ENCODE data around the gene RASA2. TPM values are rescaled to one million over a fixed set of nuclear protein-coding genes. Genes with fewer than 3 reads are reported as not detected.

The RASA2 gene
- polyA plus RNA-seq, 1 donor from 2014 or later = 37.5 TPM

- Histone ChIP-seq H3K4me2 (ENCODE audit: low read length) (peak overlapping the region; percentile 70), H3K9me2 (ENCODE audit: insufficient read depth, low read length) (no peaks in the 10 kb centered on the region), H4K20me1 (ENCODE audit: insufficient read depth) (no peaks in the 10 kb centered on the region), H3K9ac (ENCODE audit: low read length) (peak overlapping the region; percentile 46), H3F3A (ENCODE audit: insufficient read depth, low read length, poor library complexity, severe bottlenecking) (no peaks in the 10 kb centered on the region), H3K9me3 (ENCODE audit: low read length) (no peaks in the 10 kb centered on the region), H3K4me3 (ENCODE audit: low read length) (peak overlapping the region; percentile 72), H3K27ac (ENCODE audit: low read length) (no peak overlapping the region), H3K36me3 (ENCODE audit: insufficient read depth, low read length) (no peaks in the 10 kb centered on the region), H3K79me2 (replicated peaks; ENCODE audit: insufficient read depth, low read length) (no peaks in the 10 kb centered on the region), H2AFZ (ENCODE audit: low read depth, low read length) (peak overlapping the region; percentile 40), H3K27me3 (ENCODE audit: insufficient read depth, low read depth, low read length) (peaks cover 32% of the 10 kb centered on the region)
- TF ChIP-seq MXI1 (conservative IDR thresholded peaks at IDR 0.05; ENCODE audit: poor library complexity, severe bottlenecking) = peak; percentile 24
- TF ChIP-seq CTCF (IDR thresholded peaks at IDR 0.05; ENCODE audit: poor library complexity, severe bottlenecking) = no peak
- TF ChIP-seq EP300 (conservative IDR thresholded peaks at IDR 0.05; ENCODE audit: poor library complexity, severe bottlenecking) = no peak
- no peak for TF ChIP-seq EZH2 (IDR thresholded peaks at IDR 0.05; ENCODE audit: borderline replicate concordance, insufficient read depth, low read length, poor library complexity, severe bottlenecking)
- TF ChIP-seq TAF1 (IDR thresholded peaks at IDR 0.05; ENCODE audit: low read depth) = no peak
Observed at GRCh38 chr3:141659821-141660613, 173.2 kb downstream of the RASA2 start.

GRCh38 chr3:141660614-141660947 lies 173.8 kb downstream of the RASA2 start:
- Histone ChIP-seq H2AFZ (ENCODE audit: low read depth, low read length) (no peak overlapping the region), H3K27me3 (ENCODE audit: insufficient read depth, low read depth, low read length) (peaks cover 32% of the 10 kb centered on the region), H3F3A (ENCODE audit: insufficient read depth, low read length, poor library complexity, severe bottlenecking) (no peaks in the 10 kb centered on the region), H4K20me1 (ENCODE audit: insufficient read depth) (no peaks in the 10 kb centered on the region), H3K9me2 (ENCODE audit: insufficient read depth, low read length) (no peaks in the 10 kb centered on the region), H3K27ac (ENCODE audit: low read length) (no peak overlapping the region), H3K9me3 (ENCODE audit: low read length) (no peaks in the 10 kb centered on the region), H3K4me2 (ENCODE audit: low read length) (no peak overlapping the region), H3K79me2 (replicated peaks; ENCODE audit: insufficient read depth, low read length) (no peaks in the 10 kb centered on the region), H3K36me3 (ENCODE audit: insufficient read depth, low read length) (no peaks in the 10 kb centered on the region), H3K4me3 (ENCODE audit: low read length) (peak overlapping the region; percentile 72), H3K9ac (ENCODE audit: low read length) (no peak overlapping the region)
- TF ChIP-seq POLR2AphosphoS5 (IDR thresholded peaks at IDR 0.05) = no peak
- TF ChIP-seq REST (IDR thresholded peaks at IDR 0.05; ENCODE audit: borderline replicate concordance) = no peak
- TF ChIP-seq MXI1 (conservative IDR thresholded peaks at IDR 0.05; ENCODE audit: poor library complexity, severe bottlenecking) = no peak
- no peak for TF ChIP-seq TAF1 (IDR thresholded peaks at IDR 0.05; ENCODE audit: low read depth)
- no peak for TF ChIP-seq CTCF (IDR thresholded peaks at IDR 0.05; ENCODE audit: poor library complexity, severe bottlenecking)
- no peak for TF ChIP-seq EZH2 (IDR thresholded peaks at IDR 0.05; ENCODE audit: borderline replicate concordance, insufficient read depth, low read length, poor library complexity, severe bottlenecking)
- no peak for TF ChIP-seq RAD21 (conservative IDR thresholded peaks at IDR 0.05)
- TF ChIP-seq EP300 (conservative IDR thresholded peaks at IDR 0.05; ENCODE audit: poor library complexity, severe bottlenecking) = no peak
- no peak for TF ChIP-seq SMC3 (conservative IDR thresholded peaks at IDR 0.05; ENCODE audit: poor library complexity)
